LoVo (cell line): Measurements from ENCODE around the gene KATNAL2.

ENCODE experiments used
- DNase-seq: peaks from one replicate; pipeline ENCODE4 v3.0.0-alpha.2; 2016; ENCODE audit warnings: low spot score

KATNAL2 gene, protein sequence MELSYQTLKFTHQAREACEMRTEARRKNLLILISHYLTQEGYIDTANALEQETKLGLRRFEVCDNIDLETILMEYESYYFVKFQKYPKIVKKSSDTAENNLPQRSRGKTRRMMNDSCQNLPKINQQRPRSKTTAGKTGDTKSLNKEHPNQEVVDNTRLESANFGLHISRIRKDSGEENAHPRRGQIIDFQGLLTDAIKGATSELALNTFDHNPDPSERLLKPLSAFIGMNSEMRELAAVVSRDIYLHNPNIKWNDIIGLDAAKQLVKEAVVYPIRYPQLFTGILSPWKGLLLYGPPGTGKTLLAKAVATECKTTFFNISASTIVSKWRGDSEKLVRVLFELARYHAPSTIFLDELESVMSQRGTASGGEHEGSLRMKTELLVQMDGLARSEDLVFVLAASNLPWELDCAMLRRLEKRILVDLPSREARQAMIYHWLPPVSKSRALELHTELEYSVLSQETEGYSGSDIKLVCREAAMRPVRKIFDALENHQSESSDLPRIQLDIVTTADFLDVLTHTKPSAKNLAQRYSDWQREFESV

DNA sequence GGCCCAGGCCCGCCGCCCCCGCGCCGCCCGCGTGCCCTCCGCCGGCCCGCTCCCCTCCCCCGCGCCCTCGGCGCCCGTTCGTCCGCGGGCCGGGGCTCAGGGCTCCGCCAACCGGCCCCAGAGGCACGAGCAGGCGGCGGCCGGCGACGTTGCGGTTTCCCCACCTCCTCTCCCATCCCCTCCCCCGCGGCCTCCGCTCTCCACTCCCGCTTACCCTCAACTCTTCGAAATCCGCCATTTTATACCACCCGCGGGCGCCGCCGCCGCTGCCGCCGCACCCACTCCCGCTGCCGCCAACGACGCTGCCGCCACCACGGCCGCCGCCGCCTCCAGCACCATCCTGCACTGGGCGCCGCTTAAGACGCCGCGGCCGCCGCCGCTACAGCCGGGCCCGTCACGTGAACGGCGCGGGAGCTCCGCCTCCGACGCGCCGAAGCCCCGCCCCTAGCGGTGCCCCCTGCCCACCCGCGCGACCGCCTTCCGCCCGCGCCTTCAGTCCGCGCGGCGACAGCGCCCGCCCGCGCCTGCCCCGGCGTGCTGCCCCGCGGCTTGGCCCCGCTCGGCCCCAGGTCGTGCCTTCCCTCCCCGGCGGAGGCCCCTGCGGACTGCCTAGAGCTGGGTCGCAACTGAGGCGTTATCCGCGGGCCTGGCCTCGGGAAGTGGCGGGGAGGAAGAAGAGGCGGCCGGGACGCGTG is at the start of gene KATNAL2, which contains the start of gene PIAS2:
Gene KATNAL2, plus strand, starts transcription at position 495 of the 695 bp plus-strand sequence. CDS start 29,271 bp downstream, outside the sequence.
Gene PIAS2, minus strand, starts transcription at position 400 of the 695 bp plus-strand sequence. Its CDS starts 162 bp downstream, at position 238.
- DNase-seq, result peak; percentile 87

DNA sequence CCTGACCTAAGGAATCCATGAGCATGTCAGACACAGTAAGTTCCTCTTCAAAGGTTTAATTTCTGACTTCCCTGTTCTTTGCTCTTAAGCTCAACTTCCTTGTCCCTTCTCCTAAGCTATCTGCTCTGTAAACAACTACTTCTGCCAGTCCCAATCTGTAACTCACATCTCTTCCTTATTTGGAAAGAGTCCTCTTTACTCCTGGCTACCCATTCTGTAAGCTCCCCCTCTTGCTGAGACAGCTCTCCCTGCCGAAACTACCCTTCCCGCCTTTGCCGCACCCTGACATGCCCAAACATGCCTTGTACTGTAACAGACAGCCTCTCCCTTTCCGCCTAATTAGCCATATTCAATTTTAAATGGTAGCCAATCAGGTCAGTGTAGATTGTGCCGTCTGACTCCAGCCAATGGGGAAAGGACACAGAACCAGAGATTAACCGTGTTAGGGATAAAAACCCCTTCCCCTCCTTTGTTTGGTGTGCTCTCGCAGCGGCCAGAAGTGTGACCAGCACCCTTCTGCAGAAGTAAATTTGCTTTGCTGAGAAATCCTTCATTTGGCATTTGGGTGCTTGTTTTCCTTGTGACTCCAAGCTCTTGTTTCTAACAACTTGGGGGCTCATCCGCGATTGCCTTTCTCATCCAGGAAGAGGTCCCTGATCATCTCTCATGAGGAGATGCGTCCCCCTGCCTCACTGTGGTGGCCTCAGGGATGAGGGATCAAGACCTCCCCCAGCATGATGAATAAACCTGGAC is 49.1 kb upstream of the KATNAL2 start:
- DNase-seq, result peak; percentile 15

DNA sequence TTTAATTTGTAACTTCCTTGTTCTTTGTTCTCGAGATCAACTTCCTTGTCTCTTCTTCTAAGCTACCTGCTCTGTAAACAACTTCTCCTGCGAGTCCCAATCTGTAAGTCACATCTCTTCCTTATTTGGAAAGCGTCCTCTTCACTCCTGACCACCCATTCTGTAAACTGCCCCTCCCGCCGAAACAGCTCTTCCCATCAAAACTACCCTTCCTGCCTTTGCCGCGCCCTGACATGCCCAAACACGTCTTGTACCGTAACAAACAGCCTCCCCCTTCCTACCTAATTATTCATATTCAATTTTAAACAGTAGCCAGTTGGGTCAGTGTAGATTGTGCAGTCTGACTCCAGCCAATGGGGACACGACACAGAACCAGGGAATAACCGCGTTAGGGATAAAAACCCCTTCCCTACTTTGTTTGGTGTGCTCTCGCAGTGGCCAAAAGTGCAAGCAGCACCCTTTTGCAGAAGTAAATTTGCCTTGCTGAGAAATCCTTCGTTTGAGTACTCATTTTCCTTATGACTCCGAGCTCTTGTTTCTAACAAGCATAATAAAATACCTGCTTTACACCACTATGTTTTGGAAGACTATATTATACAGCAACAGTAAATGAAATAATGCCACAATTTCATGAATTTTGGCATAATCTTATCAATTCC is 39.9 kb upstream of the KATNAL2 start:
- no peak for DNase-seq

DNA sequence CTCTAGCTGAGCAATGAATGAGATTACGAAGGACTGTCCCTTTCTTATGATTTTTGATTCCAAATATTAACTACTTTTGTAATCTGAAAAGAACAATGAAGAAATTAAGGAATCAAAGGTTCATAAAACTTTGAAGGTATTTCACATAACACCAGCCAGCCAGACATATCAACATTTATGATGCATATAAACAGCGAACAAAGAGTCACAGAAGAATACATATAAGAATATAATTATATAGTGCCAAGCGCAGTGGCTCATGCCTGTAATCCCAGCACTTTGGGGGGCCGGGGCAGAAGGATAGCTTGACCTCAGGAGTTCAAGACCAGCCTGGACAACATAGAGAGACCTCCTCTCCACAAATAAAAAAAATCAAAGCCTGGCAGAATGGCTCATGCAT is 34.2 kb upstream of the KATNAL2 start:
- no peak for DNase-seq

DNA sequence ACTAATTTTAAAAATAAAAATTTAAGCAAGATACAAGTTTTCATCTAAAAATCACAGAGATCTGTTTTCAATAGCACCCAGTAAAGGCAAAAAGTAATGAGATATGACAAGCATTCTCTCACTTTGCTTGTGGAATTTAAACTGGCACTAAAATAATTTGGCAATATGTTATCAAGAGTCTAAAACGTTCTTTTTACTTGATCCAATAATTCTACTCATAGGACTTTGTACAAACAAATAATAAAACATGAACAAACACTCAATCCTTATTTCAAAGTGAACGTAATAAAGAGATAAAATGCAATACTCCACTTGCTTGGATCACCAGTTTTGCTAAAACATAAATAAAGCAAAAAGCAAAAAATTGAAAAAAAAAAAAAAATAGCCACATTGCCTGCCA is 30.5 kb upstream of the KATNAL2 start:
- DNase-seq, result no peak

DNA sequence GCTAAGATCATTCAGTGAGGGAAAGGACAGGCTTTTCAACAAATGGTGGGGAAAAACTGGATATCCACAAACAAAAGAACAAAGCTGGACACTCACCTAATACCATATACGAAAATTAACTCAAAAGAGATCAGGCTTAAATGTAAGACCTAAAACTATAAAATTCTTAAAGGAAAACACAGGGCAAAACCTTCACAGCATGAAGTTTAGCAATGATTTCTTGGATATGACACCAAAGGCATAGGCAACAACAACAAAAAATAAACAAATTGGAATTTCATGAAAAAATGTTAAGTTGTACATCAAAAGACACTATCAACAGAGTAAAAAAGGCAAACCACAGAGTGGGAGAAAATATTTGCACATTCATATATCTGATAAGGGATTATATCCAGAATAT is 28.4 kb upstream of the KATNAL2 start:
- no peak for DNase-seq

DNA sequence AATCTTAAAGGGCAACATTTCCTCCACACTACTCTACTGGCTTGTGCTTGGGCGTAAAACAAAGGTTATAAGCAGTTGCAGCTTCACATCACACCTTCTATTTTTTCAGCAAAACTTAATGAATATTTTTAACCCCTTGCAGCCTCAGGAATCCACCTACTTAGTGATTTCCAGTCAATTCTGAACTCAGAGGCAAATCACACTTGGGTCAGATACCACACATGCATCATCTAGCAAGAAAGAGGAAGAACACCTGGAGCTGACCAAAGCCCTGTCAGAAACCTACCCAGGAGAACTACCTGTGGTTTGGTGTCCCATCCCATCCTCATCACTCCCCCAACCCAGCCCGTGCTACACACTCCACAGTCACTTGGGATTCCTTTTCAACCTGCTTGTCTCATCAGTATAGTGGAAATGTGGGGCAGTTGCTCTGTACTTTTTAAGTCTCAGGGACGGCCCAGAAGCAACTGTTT is 25.6 kb upstream of the KATNAL2 start:
- DNase-seq, result no peak

DNA sequence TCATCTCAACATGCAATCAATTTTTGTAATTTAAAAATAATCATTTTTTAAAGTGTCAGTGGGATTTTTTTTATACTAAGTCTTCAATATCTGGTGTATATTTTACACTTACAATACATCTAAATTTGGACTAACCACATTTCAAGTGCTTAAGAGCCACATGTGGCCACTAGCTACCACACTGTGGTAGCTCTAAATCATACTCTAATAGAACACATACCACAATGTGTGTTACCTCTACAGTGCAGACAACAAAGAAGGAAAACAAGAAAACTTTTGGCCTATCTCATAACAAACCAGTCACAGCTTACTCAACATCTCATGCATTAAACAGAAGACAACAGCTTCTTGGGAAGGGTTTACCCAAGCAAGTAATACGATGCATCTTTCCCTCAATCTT is 24.6 kb upstream of the KATNAL2 start:
- no peak for DNase-seq

DNA sequence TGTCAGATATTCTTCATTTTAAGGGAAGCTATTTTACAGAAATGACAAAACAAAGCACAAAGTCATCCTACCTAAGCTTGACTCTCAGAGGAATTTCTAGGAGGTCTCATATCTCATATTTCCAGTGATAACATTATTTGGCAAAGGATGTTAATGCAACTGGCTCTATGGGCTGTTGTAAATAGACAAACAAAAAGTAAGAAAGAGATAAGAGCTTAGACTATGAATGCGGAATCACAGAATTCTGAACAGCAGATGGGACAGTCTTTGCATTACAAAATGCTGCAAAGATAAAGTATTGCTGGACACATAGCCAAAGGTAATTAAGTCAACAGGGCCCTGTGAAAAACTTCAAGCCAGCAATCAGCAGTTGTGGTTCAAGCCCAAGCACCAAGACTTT is 24.0 kb upstream of the KATNAL2 start:
- no peak for DNase-seq

DNA sequence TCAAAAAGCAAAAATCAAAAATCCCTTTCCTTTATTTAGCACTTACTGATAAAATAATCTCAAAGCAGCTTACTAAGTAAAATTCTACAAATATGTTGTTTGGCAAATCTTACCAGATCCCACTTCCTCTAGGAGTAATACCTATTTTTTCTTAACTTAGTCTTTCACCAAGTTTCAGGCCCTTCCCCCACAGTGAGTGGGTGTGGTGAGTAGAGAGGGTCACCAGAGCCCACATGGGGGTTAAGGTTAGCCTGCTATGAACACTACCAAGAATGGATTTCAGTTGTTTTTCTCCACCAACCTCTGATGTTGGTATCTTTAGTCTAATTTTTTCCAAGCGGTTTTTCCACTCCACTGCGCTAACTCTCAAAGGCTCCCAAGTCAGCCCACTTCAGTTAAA is 23.3 kb upstream of the KATNAL2 start:
- no peak for DNase-seq

DNA sequence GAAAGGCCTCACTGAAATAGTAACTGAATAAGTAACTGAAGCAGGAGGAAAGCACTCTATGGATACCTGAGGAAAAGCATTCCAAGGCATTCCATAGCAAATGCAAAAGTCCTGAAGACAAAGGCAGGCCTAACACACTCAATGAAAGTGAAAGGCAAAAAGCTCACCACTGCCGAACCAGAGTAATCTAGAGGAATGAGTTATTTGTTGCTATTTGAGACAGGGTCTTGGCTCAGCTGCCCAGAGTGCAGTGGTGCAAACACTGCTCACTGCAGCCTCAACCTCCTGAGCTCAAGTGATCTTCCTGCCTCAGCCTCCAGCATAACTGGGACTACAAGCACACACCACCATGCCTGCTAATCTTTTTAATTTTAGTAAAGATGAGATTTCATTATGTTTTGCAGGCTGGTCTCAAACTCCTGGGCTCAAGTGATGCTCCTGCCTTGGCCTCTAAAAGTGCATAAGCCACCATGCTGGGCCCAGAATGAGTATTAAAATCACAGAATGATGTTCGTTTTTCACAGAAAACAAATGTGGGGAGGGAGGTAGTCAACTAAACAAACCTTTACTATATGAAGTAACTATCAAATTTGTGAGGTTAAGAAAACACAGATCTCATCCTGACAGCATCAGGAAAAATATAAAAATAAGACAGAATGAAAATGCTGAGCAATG is 18.0 kb upstream of the KATNAL2 start:
- DNase-seq, result no peak

DNA sequence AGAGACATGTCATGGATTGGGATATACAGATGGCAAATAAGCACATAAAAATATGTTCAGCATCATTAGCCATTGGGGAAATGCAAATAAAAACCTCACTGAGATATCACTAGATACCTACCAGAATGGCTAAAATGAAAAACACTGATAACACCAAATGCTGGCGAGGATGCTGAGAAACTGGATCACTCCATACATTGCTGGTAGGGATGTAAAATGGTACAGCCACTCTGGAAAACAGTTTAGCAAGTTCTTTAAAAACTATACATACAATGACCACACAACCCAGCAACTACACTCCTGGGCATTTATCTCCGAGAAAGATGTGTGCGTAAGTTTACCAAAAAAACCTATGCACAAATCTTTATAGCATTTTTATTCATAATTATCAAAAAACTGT is 14.0 kb upstream of the KATNAL2 start:
- no peak for DNase-seq

DNA sequence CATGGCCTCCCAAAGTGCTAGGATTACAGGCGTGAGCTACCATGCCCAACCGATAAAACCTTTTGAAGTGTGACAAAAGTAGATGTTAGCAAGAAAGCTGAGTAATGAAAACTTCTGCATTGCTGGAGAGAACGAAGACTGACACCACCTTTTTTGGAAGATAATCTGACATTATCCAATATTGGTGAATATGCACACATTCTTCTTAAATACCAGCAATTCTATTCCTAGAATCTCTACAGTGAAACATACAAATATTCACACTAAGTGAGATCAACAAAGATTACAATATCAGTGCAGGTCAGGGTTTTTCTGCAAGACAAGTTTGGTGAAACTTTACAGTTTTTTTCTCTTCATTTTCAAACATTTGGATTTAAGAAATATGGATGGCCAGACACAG is 7.9 kb upstream of the KATNAL2 start:
- no peak for DNase-seq

DNA sequence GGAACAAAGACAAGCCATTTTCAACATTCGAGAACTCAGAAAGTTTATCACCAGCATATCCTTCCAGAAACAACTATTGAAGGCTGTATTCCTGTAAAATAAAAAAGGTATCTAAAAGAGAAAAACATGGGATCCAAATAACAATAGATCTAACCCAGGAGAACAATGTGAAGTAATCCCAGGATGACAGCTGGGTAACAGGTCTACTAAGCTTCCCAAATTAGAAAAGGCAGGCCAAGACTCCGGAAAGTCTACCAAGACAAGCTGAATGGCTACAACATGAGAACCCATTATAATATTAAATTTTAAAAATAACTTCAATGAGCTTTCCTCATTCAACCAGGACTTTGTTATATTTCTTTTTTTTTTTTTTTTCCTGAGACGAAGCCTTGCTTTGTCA is 6.5 kb upstream of the KATNAL2 start:
- no peak for DNase-seq

DNA sequence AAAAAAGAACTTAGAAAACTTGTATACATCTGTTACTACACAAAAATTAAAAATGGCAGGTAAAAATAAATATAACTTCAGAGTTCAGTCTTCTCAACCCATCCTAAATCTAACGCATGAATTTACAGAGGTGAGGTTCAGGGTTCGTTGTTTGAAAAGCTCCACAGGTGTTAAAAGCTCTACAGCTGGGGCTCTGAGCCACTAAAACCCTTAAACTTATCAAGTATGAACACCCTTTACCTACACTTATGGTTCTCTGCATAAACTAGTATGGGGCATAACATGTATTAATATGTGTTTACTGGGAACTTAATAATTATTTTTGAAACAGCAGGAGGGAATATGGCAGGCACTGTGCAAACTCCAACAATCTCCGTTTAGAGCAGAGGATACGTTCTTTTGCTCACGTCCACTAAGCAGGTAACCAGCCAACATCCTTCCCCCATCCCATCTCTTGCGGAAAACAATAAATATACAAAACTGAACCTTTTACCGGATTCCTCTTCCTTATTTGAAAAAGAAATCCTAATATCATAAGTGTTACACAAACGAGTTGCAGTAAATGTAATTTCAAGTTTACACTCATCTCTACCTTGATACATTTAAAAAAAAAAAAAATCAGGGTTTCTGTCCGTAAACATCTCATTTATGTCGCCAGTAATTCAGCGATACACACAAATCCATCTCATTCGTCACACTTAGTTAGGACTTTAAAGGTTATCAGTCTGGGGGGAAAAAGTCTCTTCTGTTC is 1.4 kb upstream of the KATNAL2 start:
- DNase-seq, result no peak

DNA sequence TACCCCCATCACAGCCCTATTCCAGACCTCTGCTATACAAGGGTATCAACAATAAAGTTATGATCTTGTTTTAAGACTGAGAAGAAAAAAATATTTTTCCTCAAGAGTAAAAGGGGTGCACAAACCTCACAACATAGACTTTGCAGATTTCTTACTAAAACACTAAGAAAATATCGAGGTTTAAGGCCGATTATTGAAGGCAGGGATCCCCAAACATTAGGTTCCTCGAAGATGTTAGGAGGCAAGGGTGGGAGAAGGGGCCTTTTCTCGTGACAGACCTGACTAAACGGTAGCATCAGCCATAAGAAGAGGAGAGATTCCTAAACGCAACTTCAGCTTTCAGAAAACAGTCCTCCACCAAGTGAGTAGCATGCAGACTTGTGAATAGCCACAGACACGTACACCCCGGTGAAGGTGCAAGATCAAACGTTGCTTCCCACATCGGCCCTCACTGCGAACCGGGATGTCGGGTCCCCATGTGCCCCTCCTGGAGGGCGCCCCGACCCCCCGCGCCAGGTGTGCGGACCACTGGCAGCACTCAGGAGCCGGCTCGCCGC is 773 bp upstream of the KATNAL2 start:
- peak; percentile 20 for DNase-seq

DNA sequence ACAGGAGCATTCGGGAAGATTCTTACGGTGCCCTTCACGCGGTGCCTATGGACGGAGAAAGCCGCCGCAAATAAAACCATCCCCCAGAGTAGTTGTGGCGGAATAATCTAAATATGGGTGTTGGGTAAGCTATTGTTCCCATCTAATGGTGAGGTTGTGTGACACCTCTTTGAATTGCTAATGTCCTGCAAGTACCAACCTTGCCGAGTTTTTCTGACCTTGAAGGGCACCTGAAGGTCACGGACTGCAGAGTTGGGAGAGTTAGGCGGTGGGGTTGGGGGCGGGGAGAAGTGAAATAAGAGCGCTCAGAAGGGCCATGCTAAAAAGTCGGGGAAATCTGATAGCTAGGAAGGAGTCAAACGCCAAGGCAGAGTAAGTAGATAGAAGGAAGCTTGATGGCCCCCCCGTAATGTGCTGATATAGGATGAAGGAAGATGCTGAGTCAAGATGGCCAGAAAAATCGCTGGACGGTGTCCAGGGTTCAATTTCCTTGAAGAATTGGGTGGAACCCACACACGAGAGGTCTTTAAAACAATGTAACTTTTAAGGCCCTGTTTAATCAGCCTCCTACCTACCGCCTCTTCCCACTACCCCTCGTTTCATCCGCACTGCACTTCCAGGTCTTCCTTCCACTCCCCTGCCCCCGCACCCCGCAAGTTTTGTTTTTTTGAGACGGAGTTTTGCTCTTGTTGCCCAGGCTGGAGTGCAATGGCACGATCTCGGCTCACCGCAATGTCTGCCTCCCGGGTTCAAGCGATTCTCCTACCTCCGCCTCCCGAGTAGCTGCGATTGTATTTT is 600 bp downstream of the KATNAL2 start:
- peak; percentile 7 for DNase-seq

DNA sequence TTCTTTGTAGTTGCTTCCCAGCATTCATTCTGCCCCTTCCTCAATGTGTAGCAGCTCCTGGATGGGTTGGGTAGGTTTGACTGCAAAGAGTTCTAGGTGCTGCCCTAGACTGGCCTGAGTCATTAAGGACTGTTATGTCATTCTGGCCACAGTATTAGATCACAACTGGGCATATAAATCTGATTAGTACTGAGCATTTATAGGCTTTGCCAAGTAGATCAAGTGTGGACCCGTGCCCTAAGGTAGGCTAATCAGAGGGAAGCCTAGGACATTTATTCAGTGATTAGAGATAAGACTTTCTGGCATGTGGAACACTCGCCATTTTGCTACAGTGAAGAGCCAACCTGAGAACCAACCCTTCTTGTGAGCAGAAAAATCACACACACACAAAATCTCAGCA is 2.7 kb downstream of the KATNAL2 start:
- no peak for DNase-seq

DNA sequence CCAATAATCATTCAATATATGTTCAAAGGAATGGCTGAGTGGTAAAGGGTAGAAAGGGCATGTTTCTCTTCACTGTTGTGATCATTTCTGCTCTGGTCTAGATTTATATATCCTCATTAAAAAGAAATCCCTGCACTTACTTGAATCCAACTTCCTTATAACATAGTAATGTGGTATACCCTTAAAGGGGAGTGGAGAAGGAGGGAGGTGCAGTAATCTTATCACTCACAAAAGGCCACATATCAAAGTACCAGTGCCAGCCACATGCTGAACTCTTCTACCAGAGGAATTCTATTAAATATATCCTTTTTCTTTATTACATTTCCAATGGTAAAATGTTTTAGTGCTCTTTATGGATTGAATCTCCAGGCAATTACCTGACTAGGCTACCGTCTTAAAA is 3.3 kb downstream of the KATNAL2 start:
- DNase-seq, result no peak
